ENCODE measurements around the gene C1orf232. TPM values are rescaled to one million over a fixed set of nuclear protein-coding genes. Genes with fewer than 3 reads are reported as not detected.

Gene C1orf232
- total and polyA plus RNA-seq, 9 of the 15 experiments (the other 6 are each of a cell fraction or from before 2014, with no cell fraction given), result not detected

- no peak for TF ChIP-seq CUX1 (CRISPR knock-in tag; IDR thresholded peaks at IDR 0.05)
Measured at GRCh38 chr1:26161415-26162219, 7.1 kb downstream of the C1orf232 start (continued).
